ENCODE measurements around the gene ENKUR.

DNA sequence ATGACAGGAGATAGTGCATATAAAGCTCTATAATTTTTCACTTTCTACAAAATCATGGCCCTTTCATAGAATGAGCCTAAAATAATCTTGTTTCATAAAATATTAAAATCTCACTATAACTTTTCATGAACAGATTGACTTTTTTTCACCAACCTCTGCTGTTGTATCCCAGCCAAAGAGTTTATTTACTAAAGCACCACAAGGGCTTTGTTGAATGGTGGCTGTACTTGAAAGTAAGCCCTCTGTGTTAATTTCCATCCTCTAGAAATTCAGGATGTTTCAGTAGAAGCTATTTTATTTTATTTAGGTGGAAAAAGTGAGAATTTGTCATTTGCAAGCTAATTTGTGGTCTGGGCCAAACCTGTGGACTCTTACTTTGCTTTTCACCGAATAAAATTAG lies 30.7 kb upstream of the ENKUR start:
- TF ChIP-seq, protein P1, sequence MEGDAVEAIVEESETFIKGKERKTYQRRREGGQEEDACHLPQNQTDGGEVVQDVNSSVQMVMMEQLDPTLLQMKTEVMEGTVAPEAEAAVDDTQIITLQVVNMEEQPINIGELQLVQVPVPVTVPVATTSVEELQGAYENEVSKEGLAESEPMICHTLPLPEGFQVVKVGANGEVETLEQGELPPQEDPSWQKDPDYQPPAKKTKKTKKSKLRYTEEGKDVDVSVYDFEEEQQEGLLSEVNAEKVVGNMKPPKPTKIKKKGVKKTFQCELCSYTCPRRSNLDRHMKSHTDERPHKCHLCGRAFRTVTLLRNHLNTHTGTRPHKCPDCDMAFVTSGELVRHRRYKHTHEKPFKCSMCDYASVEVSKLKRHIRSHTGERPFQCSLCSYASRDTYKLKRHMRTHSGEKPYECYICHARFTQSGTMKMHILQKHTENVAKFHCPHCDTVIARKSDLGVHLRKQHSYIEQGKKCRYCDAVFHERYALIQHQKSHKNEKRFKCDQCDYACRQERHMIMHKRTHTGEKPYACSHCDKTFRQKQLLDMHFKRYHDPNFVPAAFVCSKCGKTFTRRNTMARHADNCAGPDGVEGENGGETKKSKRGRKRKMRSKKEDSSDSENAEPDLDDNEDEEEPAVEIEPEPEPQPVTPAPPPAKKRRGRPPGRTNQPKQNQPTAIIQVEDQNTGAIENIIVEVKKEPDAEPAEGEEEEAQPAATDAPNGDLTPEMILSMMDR (IDR thresholded peaks at IDR 0.05; ENCODE audit: borderline replicate concordance, extremely low read depth, low read length, poor library complexity, severe bottlenecking) = no peak
- no peak for TF ChIP-seq EZH2 (IDR thresholded peaks at IDR 0.05; ENCODE audit: borderline replicate concordance, low read depth, low read length, severe bottlenecking)

Measured in DND-41 (cell line).